OCI-LY1 (cell line): ENCODE results near the gene PDE2A.
"Not testable (repeated sequence)": the region's sequence is repeated elsewhere in the genome, so short reads cannot be mapped to it uniquely, and the experiment has no call there.

Experiments
- H2AFZ ChIP-seq: fragments of 200-600 bp; sonication (generic), shearing (Covaris generic); 2 replicates; pipeline ENCODE4 v1.6.0; 2014; ENCODE audit warnings: antibody characterized with exemption, mild to moderate bottlenecking, low read length
- H3F3A ChIP-seq: fragments of 200-600 bp; sonication (generic), shearing (Covaris generic); 2 replicates; pipeline ENCODE4 v1.6.0; 2014; ENCODE audit warnings: mild to moderate bottlenecking, antibody characterized with exemption, low read length, moderate library complexity; ENCODE audit not compliant: insufficient read depth
- H3K27ac ChIP-seq: fragments of 200-600 bp; sonication (generic); 2 replicates; pipeline ENCODE4 v1.5.1; 2014; ENCODE audit warnings: low read length, mixed run types, mild to moderate bottlenecking, low read depth; ENCODE audit not compliant: poor library complexity, severe bottlenecking
- H3K27me3 ChIP-seq: fragments of 200-600 bp; sonication (generic); 2 replicates; pipeline ENCODE4 v1.6.0; 2014; ENCODE audit warnings: antibody characterized with exemption, mild to moderate bottlenecking, low read length, moderate library complexity; ENCODE audit not compliant: insufficient read depth
- H3K36me3 ChIP-seq: fragments of 200-600 bp; sonication (generic); 2 replicates; pipeline ENCODE4 v1.6.1; 2014; ENCODE audit warnings: mild to moderate bottlenecking, antibody characterized with exemption, low read length, moderate library complexity, mixed read lengths; ENCODE audit not compliant: insufficient read depth
- H3K4me1 ChIP-seq: fragments of 200-600 bp; sonication (generic); 2 replicates; pipeline ENCODE4 v1.5.1; 2014; ENCODE audit warnings: mild to moderate bottlenecking, low read length, moderate library complexity; ENCODE audit not compliant: insufficient read depth, severe bottlenecking
- H3K4me2 ChIP-seq: fragments of 200-600 bp; sonication (generic), shearing (Covaris generic); 2 replicates; pipeline ENCODE4 v1.6.1; 2014; ENCODE audit warnings: low read length
- H3K4me3 ChIP-seq: fragments of 200-600 bp; sonication (generic); 2 replicates; pipeline ENCODE4 v1.5.1; 2014; ENCODE audit warnings: low read length, low read depth, mild to moderate bottlenecking, mixed read lengths; ENCODE audit not compliant: poor library complexity, severe bottlenecking
- H3K79me2 ChIP-seq: fragments of 200-600 bp; shearing (Covaris generic); 2 replicates; pipeline ENCODE4 v1.6.1; 2016; ENCODE audit warnings: mixed run types, low read length, mixed read lengths; ENCODE audit not compliant: insufficient read depth
- H3K9ac ChIP-seq: fragments of 200-600 bp; sonication (generic), shearing (Covaris generic); 2 replicates; pipeline ENCODE4 v1.6.1; 2014; ENCODE audit warnings: mild to moderate bottlenecking, low read length, mixed read lengths
- H3K9me2 ChIP-seq: fragments of 200-600 bp; sonication (generic), shearing (Covaris generic); 2 replicates; pipeline ENCODE4 v1.6.1; 2014; ENCODE audit warnings: low read depth, mild to moderate bottlenecking, low read length, mixed read lengths
- H3K9me3 ChIP-seq: fragments of 200-600 bp; shearing (Covaris generic); 2 replicates; pipeline ENCODE4 v1.6.1; 2014; ENCODE audit warnings: low read length, mixed read lengths
- H4K20me1 ChIP-seq: fragments of 200-600 bp; sonication (generic), shearing (Covaris generic); 2 replicates; pipeline ENCODE4 v1.6.0; 2016; ENCODE audit warnings: mild to moderate bottlenecking, low read length; ENCODE audit not compliant: insufficient read depth
- EZH2 ChIP-seq: fragments of 200-600 bp; sonication (generic), shearing (Covaris generic); IDR thresholded peaks from 2 replicates; pipeline ENCODE4 v1.8.0; 2017; ENCODE audit warnings: borderline replicate concordance, mixed run types, mild to moderate bottlenecking, antibody characterized with exemption, low read length, moderate library complexity, mixed read lengths
- TF ChIP-seq, protein P1 (sequence below): fragments of 200-600 bp; sonication (generic), shearing (Covaris generic); IDR thresholded peaks from 2 replicates; pipeline ENCODE4 v1.5.1; 2017; ENCODE audit warnings: mild to moderate bottlenecking, antibody characterized with exemption, low read length, moderate library complexity, mixed read lengths

Gene PDE2A

GRCh38 chr11:72573855-72574445 is 100.3 kb downstream of the PDE2A start:
- no peaks in the 10 kb centered on the region for H3K4me1 ChIP-seq
- no peak for TF ChIP-seq EZH2
- TF ChIP-seq, protein P1, sequence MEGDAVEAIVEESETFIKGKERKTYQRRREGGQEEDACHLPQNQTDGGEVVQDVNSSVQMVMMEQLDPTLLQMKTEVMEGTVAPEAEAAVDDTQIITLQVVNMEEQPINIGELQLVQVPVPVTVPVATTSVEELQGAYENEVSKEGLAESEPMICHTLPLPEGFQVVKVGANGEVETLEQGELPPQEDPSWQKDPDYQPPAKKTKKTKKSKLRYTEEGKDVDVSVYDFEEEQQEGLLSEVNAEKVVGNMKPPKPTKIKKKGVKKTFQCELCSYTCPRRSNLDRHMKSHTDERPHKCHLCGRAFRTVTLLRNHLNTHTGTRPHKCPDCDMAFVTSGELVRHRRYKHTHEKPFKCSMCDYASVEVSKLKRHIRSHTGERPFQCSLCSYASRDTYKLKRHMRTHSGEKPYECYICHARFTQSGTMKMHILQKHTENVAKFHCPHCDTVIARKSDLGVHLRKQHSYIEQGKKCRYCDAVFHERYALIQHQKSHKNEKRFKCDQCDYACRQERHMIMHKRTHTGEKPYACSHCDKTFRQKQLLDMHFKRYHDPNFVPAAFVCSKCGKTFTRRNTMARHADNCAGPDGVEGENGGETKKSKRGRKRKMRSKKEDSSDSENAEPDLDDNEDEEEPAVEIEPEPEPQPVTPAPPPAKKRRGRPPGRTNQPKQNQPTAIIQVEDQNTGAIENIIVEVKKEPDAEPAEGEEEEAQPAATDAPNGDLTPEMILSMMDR = no peak
- no peaks in the 10 kb centered on the region for H3K79me2 ChIP-seq
- no peak overlapping the region for H3K9ac ChIP-seq
- H3F3A ChIP-seq = no peaks in the 10 kb centered on the region
- no peaks in the 10 kb centered on the region for H3K9me2 ChIP-seq
- 0 out of 2 replicates have a peak, but pooled peaks cover 4% of the 10 kb centered on the region for H3K27me3 ChIP-seq
- H3K9me3 ChIP-seq = no peaks in the 10 kb centered on the region
- no peaks in the 10 kb centered on the region for H4K20me1 ChIP-seq
- H3K4me2 ChIP-seq = no peak overlapping the region
- H3K27ac ChIP-seq = no peak overlapping the region
- no peaks in the 10 kb centered on the region for H3K36me3 ChIP-seq
- no peak overlapping the region for H2AFZ ChIP-seq
- H3K4me3 ChIP-seq = no peak overlapping the region

DNA sequence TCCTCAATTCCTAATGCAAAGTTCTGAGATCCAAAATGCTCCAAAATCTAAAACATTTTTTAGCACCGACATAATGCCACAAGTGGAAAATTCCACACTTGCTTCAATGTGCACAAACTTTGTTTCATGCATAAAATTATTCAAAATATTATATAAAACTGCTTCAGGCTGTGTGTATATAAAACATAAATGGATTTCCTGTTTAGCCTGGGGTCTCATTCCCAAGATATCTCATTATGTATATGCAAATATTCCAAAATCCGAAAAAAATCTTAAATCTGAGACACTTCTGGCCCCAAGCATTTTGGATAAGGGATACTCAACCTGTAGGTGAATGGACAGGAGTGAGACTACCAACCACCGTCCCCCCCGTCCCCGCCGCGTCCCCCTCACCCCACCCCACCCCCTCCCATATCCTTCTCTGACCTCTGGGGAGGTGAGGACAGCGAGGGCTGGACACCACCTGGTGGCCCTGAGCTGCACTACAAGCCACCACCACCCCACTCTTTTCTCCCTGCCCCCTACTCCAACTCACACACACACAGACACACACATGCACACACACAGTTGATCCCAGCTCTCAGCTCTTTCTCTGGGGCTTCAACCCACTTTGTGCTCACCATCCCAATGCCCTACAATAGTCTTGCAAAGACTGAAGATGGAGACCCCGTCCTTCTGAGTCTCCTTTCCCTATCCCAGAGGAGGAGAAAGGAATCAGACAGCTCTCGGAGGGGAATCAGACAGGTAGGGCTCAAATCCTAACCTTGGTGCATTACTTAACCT is 101.0 kb downstream of the PDE2A start:
- H3K9ac ChIP-seq = no peak overlapping the region
- H3K4me1 ChIP-seq = no peaks in the 10 kb centered on the region
- H3K36me3 ChIP-seq = no peaks in the 10 kb centered on the region
- TF ChIP-seq, protein P1 = peak; percentile 50
- no peak for TF ChIP-seq EZH2
- no peak overlapping the region for H2AFZ ChIP-seq
- H3K79me2 ChIP-seq = no peaks in the 10 kb centered on the region
- H3K27ac ChIP-seq = no peak overlapping the region
- no peaks in the 10 kb centered on the region for H3K9me2 ChIP-seq
- no peaks in the 10 kb centered on the region for H4K20me1 ChIP-seq
- H3K4me3 ChIP-seq = no peak overlapping the region
- H3K27me3 ChIP-seq = 0 out of 2 replicates have a peak, but pooled peaks cover 4% of the 10 kb centered on the region
- no peaks in the 10 kb centered on the region for H3F3A ChIP-seq
- H3K9me3 ChIP-seq = no peaks in the 10 kb centered on the region
- no peak overlapping the region for H3K4me2 ChIP-seq

DNA sequence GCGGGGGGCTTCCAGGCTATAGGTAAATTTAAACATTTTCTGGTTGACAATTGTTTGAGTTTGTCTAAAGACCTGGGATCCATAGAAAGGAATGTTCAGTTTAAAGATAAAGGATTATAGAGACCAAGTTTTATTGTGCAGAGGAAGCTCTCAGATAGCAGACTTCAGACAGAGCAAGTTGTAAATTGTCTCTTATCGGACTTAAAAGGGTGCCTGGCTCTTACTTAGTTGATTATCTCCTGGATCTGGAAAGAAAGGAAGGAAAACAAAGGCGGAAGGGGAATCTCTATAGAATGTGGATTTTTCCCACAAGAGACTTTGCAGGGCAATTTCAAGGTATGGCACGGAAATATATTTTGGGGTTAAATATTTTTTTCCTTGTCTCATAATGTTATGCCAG is 101.7 kb downstream of the PDE2A start:
- not testable (repeated sequence) for H2AFZ ChIP-seq, H3F3A ChIP-seq, H3K4me3 ChIP-seq, H3K27ac ChIP-seq, H3K9me3 ChIP-seq, H4K20me1 ChIP-seq, H3K9ac ChIP-seq, H3K9me2 ChIP-seq, H3K79me2 ChIP-seq, H3K4me2 ChIP-seq, H3K4me1 ChIP-seq, H3K36me3 ChIP-seq, H3K27me3 ChIP-seq
